ENCODE measurements around the gene ATP11A.

DNA sequence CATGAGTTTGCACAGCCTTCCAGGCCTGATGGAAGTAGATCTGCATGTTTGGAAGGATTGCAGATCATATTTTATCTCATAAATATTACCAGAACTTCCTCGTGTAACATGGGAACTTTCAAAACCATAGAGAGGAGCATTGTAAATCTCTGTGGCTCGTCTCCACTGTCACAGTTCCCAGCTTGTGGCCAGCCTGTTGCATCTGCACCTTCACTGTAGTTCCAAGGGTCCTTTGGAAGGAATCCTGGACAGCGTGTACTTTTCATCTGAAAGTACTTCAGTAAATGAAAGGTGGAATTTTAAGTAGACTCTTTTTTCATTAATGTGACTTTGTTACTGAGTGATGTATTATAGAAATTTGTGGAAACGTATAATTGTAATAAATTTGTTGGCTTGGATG lies 105.4 kb downstream of the ATP11A start:
- TF ChIP-seq POLR2AphosphoS5 (IDR thresholded peaks at IDR 0.05) (no peak), POLR2A (IDR thresholded peaks at IDR 0.05) (no peak), EP300 (IDR thresholded peaks at IDR 0.05) (no peak)
- TF ChIP-seq, protein P1, sequence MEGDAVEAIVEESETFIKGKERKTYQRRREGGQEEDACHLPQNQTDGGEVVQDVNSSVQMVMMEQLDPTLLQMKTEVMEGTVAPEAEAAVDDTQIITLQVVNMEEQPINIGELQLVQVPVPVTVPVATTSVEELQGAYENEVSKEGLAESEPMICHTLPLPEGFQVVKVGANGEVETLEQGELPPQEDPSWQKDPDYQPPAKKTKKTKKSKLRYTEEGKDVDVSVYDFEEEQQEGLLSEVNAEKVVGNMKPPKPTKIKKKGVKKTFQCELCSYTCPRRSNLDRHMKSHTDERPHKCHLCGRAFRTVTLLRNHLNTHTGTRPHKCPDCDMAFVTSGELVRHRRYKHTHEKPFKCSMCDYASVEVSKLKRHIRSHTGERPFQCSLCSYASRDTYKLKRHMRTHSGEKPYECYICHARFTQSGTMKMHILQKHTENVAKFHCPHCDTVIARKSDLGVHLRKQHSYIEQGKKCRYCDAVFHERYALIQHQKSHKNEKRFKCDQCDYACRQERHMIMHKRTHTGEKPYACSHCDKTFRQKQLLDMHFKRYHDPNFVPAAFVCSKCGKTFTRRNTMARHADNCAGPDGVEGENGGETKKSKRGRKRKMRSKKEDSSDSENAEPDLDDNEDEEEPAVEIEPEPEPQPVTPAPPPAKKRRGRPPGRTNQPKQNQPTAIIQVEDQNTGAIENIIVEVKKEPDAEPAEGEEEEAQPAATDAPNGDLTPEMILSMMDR (IDR thresholded peaks at IDR 0.05): no peak

Data from sigmoid colon (tissue), 4 donors.